ACHN (cell line): ENCODE results near the gene COPS6.
A peak's percentile ranks its signal among the peaks of the same experiment; 100 is the strongest.

Experiments used
- DNase-seq: peaks from one replicate; pipeline ENCODE4 v3.0.0-alpha.2; 2015
- in situ Hi-C: cut with HindIII; loops from 2 replicates; pipeline ENCODE4 v1.10.0; 2017; ENCODE audit warnings: low sequenced_read_pairs, low pct_ligation_motif_present, low pct_unique_long_range_greater_than_20kb

The COPS6 gene

GRCh38 chr7:100088621-100089457 is at the start of gene COPS6:
Gene COPS6 (plus strand): TSS chr7:100088969. CDS start chr7:100088991, 22 bp downstream.
- DNase-seq: peak; percentile 85
- in situ Hi-C loops: no loop called here

DNA sequence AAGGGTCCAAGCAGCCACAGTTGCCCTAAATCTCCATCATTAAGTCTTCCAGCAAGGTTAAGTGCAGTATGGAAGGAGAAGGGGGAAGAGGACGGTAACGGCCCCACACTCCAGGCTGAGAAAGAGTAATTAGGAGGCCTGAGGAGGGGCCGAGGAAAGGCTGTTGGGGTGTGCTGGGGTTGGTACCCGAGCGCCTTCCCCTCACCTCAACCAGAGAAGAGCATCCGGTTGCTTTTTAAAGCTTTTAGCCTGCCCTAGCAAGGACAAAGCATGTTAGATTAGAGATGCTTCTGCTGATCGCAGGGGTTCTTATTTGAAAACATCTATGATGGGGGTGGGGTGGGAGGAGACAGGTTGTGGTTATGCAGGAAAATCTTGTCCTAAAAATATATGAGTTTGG is 48.2 kb upstream of the COPS6 start:
- no peak for DNase-seq
- in situ Hi-C loops: no loop called here

DNA sequence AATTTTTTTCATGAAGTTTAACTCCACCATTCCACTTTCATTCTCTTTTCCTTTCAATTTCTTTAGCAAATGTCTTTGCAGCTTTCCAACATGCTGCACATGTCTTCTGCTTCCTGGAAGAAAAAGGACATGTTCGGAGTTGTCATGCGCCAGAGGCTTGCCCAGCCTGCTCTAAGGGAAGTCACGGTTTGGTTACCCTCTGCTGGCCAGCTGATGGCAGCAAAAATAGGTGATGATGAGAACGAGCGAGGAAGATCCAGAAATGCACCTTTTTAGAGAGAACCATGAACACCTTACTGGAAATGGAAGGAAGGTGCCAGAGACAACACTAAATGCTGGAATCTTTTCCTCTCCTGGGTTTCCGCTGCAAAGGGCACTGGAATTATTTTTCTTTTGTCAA is 44.1 kb upstream of the COPS6 start:
- no peak for DNase-seq
- in situ Hi-C loops: no loop called here

- in situ Hi-C loops: no loop called here
- DNase-seq: no peak
Measured at GRCh38 chr7:100048680-100049079, 40.1 kb upstream of the COPS6 start.

- in situ Hi-C loops: no loop called here
- peak; percentile 90 for DNase-seq
Measured at GRCh38 chr7:100049441-100050291, 39.1 kb upstream of the COPS6 start, which contains the start of gene ZSCAN21. Gene ZSCAN21 (plus strand): TSS chr7:100049774. CDS start chr7:100057007, 7,233 bp downstream.

DNA sequence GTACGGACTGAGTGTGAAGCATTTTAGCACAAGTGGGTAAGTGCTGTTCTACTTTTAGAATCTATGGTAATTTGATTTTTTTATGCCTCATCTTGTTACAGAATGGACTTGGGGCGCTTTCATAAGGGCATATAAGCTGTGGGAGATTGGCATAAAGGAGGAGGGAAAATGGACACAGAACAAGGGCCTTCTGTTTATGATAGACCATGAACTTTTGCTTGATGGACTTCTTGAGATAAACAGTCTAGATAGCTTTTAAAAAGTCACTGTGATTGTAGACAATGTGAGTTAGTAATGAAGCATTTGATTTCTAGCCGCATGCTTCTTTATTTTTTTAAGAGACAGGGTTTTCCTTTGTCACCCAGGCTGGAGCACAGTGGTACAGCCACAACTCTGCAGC is 37.2 kb upstream of the COPS6 start:
- in situ Hi-C loops: no loop called here
- no peak for DNase-seq

DNA sequence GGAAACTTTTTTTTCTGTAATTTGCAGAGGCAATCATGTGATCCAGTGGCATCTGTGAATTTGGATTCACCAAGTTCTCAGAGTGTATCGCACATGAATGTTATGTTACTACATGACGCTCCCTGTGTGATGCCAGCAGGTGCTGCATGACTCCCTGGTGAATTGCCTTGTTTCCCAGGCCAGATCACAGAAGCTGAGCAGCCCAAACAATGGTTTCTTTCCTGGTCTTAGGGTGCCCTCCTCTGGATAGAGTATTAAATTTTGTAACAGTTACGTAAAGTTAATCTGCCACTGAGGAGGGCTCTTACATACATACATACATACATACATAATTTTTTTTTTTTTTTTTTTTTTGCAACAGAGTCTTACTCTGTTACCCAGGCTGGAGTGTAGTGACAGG is 35.6 kb upstream of the COPS6 start:
- in situ Hi-C loops: no loop called here

DNA sequence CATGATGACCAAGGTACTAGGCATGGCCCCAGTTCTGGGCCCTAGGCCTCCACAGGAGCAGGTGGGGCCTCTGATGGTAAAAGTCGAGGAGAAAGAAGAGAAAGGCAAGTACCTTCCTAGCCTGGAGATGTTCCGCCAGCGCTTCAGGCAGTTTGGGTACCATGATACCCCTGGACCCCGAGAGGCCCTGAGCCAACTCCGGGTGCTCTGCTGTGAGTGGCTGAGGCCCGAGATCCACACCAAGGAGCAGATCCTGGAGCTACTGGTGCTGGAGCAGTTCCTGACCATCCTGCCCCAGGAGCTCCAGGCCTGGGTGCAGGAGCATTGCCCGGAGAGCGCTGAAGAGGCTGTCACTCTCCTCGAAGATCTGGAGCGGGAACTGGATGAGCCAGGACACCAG is 31.8 kb upstream of the COPS6 start:
- in situ Hi-C loops: no loop called here
- DNase-seq: no peak

More for the DNA sequence above, 35.6 kb upstream of the COPS6 start:
- peak; percentile 74 for DNase-seq

GRCh38 chr7:100059251-100059739 is 29.5 kb upstream of the COPS6 start:
- DNase-seq: no peak
- in situ Hi-C loops: no loop called here

GRCh38 chr7:100061518-100062193 is 27.1 kb upstream of the COPS6 start:
- no peak for DNase-seq
- in situ Hi-C loops: no loop called here

- no peak for DNase-seq
- in situ Hi-C loops: no loop called here
Measured at GRCh38 chr7:100063376-100063775, 25.4 kb upstream of the COPS6 start.

DNA sequence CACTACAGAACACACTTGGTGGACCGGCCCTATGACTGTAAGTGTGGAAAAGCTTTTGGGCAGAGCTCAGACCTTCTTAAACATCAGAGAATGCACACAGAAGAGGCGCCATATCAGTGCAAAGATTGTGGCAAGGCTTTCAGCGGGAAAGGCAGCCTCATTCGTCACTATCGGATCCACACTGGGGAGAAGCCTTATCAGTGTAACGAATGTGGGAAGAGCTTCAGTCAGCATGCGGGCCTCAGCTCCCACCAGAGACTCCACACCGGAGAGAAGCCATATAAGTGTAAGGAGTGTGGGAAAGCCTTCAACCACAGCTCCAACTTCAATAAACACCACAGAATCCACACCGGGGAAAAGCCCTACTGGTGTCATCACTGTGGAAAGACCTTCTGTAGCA is 24.6 kb upstream of the COPS6 start:
- in situ Hi-C loops: no loop called here
- DNase-seq: no peak

DNA sequence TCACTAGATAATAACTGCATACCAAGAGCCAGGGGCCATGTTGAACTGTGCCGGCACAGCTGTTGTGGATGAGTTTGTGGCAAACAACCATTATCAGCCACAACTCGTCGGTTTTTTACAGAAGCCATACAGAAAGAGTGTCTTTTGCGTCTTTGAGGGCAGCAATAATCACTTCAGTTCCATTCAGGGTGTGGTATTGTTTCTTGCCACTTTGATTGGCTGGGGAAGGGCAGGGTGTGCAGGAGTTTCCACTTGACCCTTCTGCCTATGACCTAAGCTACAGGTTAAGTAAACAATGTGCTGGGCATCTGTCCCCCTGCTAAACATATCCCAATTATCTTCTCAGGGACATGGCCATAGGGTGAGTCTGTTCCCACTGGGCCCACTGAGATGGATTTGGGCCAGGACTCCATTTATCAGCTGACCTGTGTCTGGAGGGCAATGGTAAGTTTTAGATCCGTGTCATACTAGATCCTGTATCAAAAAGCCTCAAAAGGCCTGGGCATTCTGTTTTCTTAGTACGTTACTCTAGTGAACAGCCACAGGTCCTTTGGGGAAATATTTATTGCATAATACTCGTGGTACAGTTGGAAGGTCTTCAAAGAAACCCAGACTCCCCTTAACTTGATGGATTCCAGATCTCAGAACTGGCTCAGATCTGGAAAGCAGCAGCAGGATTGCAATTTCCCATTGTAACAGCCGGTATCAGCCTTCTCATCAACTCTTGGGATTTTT is 23.1 kb upstream of the COPS6 start:
- in situ Hi-C loops: no loop called here
- no peak for DNase-seq

DNA sequence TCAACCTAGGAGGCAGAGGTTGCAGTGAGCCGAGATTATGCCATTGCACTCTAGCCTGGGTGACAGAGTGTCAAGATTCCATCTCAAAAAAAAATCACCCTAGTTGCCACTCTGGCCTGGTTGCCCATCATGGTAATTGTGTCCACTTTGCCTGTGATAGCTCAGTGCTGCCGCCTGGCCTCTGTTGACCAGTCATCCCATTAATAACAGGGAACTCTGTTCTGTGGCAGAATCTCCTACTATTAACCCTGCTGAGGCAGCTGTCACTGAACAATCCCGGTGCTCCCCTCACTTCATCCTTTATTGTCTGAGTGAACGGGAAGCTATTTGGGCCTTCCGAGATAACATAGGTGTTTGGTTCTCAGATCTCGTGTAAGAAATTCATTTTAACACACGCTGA is 21.8 kb upstream of the COPS6 start:
- no peak for DNase-seq
- in situ Hi-C loops: no loop called here

GRCh38 chr7:100069991-100070390 is 18.8 kb upstream of the COPS6 start:
- in situ Hi-C loops: no loop called here

DNA sequence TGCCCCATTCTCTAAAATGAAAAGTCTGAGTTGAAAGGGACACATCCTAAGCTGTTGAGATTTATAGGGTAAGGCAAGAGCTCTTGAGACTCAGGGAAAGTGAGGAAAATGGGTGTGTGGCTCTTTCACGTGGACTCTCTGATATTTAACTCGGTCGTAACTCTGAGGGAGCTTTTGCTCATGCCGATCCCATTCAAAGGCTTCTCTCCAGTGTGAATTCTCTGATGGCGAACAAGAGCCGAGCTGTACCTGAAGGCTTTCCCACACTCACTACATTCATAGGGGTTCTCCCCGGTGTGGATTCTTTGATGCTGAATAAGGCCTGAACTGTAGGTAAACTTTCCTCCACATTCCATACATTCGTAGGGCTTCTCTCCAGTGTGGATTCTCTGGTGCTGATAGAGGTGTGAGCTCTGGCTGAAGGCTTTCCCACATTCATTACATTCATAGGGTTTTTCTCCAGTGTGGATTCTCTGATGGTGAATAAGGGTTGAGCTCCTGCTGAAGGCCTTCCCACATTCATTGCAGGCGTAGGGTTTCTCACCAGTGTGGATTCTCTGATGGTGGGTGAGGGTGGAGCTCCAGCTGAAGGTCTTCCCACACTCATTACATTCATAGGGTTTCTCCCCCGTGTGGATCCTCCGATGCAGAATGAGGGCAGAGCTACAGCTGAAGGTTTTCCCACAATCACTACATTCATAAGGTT is 17.6 kb upstream of the COPS6 start:
- in situ Hi-C loops: no loop called here
- peak; percentile 43 for DNase-seq

More at GRCh38 chr7:100069991-100070390, 18.8 kb upstream of the COPS6 start:
- no peak for DNase-seq

GRCh38 chr7:100072462-100072861 is 16.3 kb upstream of the COPS6 start:
- DNase-seq: no peak

DNA sequence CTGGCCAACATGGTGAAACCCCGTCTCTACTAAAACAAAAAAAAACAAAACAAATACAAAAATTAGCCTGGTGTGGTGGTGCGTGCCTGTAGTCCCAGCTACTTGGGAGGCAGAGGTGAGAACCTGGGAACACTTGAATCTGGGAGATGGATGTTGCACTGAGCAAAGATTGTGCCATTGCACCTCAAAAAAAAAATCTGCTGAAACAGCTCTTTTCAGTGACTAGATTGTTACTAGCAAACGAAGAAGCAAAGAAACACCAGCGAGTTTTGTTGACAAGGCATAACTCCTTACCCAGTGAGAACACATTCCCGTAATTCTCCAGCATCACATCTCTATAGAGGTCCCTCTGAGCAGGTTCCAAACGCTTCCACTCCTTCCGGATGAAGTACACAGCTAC is 13.9 kb upstream of the COPS6 start:
- in situ Hi-C loops: no loop called here
- DNase-seq: no peak

More at GRCh38 chr7:100072462-100072861, 16.3 kb upstream of the COPS6 start:
- in situ Hi-C loops: no loop called here
